Colon (tissue), 2 donors: ENCODE data around the gene ADCY3.
"Not testable (repeated sequence)": the region's sequence is repeated elsewhere in the genome, so short reads cannot be mapped to it uniquely, and the experiment has no call there.

Source experiments
- FAIRE-seq: peaks from 2 replicates; lab custom pipeline; 2012; peaks lifted over from hg19 to GRCh38; lab: Jason Lieb, UNC
- donor health status: control.
- donor health status: control.

ADCY3 gene

DNA sequence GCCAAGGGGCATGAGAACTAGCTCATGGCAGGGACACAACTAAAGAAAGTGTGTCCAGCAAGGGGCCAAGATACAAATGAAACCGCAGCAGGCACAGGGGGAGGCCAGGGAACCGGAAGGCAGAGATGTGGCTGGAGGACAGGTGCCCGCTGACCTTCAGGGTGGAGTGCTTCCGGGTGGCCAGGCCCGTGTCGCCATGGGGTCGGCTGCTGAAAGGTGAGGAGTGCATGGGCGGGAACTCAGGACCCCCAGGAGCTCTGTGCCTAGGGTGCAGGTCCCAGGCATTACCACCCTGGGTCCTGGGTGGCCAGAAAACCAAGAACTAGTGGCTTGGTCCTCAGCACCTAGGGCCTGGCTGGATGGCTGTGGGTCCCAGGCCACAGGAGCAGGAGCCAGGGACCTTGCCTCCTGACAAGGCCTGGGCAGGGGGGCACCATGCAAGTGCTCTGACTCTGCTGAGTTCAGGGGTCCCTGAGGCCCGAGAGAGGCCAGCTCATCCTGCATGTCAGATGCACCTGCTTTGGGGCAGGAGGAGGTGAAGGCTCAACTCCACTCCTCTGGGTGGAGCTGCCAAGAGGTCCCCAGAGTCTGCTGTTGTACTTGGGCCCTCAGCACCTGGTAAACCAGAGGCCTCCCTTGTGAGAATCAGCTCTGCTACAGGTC lies 75.9 kb downstream of the ADCY3 start:
- no peak for FAIRE-seq

DNA sequence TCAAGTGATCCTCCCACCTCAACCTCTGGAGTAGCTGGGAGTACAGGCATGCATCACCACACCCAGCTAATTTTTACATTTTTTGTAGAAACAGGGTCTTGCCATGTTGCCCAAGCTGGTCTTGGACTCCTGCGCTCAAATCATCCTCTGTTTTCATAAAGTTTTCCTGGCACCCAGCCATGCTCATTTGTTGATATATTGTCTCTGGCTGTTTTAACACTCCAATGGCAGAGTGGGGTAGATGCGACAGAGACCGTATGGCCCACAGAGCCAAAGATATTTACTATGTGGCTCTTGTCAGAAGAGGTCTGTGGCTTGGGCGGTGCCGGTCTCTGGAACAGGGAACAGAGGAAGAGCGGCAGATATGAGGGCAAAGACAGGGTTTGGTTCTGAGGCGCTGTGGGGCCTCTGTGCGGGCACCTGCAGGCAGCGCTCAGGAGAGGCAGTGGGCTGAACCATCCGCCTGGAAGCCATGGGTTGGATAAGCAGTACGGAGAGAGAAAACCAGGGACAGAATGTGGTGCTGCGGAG lies 76.6 kb downstream of the ADCY3 start:
- FAIRE-seq = no peak

GRCh38 chr2:24842081-24843050 lies 77.7 kb downstream of the ADCY3 start:
- FAIRE-seq = no peak

DNA sequence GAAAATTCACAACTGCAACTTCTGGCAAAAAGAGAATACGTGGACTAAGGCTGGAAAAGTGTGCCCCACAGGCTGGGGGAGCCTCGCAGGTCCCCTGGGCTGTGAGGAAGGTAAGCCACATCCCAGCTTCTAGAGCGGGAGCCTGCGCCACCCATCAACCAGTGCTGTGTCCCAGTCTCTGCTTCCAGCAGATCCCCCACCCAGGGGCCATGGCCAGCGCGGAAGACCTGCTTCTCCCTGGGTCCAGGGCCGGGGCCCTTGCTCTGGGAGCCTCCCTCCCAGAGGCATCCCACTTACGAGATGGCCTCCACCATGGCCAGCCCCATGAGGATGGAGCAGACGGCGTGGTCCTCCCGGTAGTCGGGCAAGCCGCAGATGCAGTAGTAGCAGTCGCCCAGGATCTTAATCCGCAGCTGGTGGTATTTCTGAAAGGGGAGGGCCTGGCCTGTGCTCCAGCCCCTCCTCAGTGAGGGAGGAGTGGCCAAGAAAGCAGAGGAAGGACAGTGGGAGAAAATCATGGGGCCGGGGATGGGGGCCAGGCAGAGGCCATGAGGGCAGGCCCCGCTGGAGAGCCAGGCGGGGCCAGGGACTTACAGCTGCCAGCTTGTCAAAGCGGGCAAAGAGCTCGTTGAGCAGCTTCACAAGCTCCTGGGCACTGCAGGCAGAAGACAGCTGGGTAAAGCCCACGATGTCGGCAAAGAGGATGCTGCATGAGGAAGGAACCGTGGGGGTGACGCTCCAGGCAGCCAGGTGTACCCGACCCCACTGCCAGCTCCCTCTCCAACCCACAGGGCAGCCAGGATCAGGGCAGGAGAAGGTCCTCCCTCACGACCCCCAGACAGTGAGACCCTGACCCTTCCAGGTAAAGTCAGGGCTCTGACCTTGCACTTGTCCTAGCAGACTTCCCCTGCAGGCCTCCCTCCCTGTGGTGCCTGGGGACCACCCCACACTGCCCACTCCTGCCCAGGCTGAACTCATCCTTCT lies 78.8 kb downstream of the ADCY3 start:
- FAIRE-seq = no peak

- no peak for FAIRE-seq
Observed at GRCh38 chr2:24840164-24840869, 79.7 kb downstream of the ADCY3 start.

GRCh38 chr2:24839729-24840128 lies 80.3 kb downstream of the ADCY3 start:
- FAIRE-seq = no peak

- FAIRE-seq = no peak
Observed at GRCh38 chr2:24838541-24838940, 81.5 kb downstream of the ADCY3 start.

DNA sequence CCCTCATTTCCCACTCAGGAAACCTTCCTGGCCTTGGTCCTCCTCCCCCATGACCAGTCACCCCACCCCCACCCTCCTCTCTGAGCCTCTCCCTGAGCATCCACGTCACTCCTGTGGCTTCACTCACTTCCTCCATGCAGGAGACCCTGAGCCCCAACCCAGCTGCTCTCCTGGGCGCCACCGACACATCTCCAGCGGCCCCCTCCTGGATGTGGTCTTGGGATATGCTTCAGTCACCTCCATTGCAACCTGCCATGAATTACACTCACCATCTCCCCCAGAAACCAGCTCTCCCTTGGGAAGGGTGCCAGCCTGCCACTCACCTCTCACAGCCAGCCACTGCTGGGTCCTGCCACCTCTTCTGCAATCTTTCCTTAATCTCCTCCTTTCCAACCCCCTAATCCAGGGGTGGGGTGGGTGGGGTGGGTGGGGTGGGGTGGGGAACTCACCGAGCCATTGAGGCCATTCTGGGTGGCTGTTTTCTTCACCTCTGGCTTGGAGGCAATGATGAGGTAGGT lies 82.0 kb downstream of the ADCY3 start:
- no peak for FAIRE-seq

GRCh38 chr2:24836706-24837105 lies 83.3 kb downstream of the ADCY3 start:
- no peak for FAIRE-seq

DNA sequence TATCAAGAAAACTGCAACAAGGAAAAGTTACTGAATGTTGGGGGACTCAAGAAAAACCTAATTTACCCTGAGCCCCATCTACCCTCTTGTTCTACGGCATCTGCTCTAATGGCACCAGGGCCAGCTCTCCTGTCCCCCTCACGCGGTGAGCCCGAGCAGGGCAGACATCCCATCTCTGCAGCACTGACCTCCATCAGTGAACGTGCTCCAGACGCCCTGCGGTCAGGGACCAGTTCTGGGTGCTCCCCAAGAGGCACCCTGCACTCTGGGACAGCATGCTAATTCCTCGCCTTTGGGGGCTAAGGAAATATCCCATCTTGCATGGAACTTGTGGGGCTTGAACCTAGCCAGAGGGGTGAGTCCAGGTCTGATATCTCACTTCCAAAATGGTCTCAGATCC lies 83.8 kb downstream of the ADCY3 start:
- no peak for FAIRE-seq

- not testable (repeated sequence) for FAIRE-seq
Observed at GRCh38 chr2:24835411-24835810, 84.6 kb downstream of the ADCY3 start.

DNA sequence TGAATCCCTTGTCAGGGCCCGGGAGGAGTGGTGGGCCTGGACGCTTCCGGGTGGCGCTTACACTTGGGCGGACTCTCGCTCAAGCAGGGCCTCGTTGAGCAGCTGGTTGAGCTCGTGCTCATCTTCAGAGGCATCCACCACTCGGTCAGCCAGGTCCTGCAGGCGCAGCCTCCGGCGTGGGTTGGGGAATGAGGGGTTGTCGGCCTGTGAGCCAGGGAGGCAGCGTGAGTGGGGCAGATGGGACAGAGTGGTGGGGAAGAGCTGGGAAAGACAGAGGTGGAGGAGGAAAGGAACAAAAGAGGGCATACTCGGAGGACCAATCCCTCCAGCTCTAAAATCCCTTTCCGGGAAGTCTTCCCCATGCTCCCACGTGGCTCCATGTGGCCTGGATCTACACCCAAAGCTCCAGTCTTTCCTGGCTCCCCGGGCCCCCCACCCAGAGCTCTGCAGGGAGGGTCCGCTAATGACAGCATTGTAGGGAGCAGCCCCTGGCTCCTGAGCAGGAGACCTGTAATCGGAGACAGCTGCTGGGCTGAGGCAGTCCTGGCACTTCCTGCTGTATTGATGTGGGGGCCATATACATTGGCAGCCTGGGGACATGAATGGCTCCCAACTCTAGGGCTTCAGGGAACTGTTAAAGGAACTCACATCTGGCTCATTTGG lies 85.2 kb downstream of the ADCY3 start:
- no peak for FAIRE-seq

DNA sequence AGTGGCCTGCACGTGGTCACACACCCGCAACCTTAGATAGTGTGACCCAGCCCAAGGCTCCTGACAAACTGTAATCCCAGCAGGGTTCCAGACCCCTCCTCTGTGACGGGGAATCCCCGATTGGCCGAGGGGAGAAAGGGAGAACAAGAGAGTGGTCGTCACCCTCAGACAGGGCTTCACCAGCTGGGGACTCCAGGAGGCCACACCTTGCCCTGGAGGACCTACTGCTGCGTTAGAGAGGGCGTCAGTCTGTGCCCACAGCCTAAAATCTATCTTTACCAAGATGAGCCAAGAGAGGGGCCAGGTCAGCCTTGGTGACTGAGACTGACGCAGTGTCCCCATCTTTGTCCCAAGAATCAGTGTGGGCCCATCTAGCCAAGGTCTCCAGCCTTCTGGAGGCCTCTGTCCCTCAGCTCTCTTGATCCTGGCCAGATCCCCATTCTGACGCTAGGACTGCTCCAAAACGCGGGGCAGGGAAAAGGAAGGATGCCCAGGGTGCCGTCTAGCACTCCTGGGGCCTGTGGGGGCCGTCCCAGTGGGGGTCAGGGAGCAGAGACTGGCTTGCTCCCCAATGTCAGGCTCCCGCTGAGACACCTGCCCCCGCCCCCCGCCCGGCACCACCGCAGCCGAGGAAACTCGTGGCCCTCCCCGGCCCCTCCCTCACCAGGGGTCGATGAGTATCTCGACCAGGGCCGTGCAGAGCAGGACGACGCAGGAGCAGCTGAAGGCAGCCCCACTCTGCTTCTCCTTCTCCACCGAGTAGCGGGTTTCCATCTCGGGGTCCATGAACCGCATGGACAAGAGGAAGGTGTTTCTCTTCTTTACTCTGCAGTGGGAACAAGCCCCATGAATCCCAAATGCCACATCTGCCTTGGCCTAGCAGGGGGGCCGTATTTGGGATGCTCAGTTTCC lies 86.0 kb downstream of the ADCY3 start:
- FAIRE-seq = no peak

- no peak for FAIRE-seq
Observed at GRCh38 chr2:24832931-24833701, 86.9 kb downstream of the ADCY3 start.

- FAIRE-seq = no peak
Observed at GRCh38 chr2:24832521-24832920, 87.5 kb downstream of the ADCY3 start.

- FAIRE-seq = no peak
Observed at GRCh38 chr2:24832073-24832461, 88.0 kb downstream of the ADCY3 start.

DNA sequence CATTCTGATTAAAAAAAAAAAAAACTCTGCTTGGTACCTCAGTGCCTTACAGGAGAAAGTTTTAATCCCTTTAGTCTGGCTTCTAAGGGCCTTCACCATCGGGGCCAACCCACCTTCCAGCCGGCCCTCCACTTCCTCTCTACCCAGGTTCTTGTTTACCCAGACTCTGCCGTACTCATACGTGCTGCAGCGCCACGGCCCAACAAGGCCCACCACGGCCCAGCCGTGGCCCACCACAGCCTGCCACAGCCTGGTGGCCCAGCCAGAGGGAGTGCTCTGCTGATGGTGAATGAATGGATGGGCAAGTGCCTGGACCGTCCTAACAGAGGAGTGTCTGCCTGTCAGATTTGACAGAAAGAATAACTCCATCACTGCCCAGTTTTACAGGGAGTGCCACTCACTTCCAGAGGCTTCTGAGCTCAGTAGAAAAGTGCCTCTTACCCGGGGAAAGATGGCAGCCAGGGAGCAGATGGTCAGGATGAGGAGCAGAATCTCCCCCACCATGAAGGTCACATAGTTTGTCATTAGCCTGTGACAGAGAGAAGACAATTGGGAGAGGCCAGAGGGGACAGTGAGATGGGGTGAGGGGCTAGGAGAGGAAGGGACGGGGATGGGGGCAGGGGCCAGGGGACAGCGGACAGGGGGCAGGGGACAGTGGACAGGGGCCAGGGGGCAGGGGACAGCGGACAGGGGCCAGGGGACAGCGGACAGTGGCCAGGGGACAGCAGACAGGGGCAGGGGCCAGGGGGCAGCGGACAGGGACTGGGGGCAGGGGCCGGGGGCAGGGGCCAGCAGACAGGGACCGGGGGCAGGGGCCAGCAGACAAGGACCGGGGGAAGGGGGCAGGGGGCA lies 88.6 kb downstream of the ADCY3 start:
- FAIRE-seq = no peak

- no peak for FAIRE-seq
Observed at GRCh38 chr2:24830786-24831185, 89.3 kb downstream of the ADCY3 start.
